EL (cell line): ENCODE data around the gene IRX4.

Source experiments
- DNase-seq: peaks from one replicate; pipeline ENCODE4 v3.0.0-alpha.2; 2016

IRX4 gene

GRCh38 chr5:1882337-1883119 is at the start of gene IRX4:
Gene IRX4, minus strand, starts transcription at chr5:1882925. Its CDS starts 278 bp downstream, at chr5:1882647.
- peak; percentile 10 for DNase-seq

- no peak for DNase-seq
These were observed 49.0 kb upstream of the IRX4 start for GRCh38 chr5:1931604-1932231.

- DNase-seq: no peak
These were observed 48.3 kb upstream of the IRX4 start for GRCh38 chr5:1930880-1931603.

GRCh38 chr5:1930501-1930879 is 47.8 kb upstream of the IRX4 start:
- no peak for DNase-seq

- no peak for DNase-seq
These were observed 46.6 kb upstream of the IRX4 start for GRCh38 chr5:1929108-1929991.

- DNase-seq: no peak
These were observed 44.0 kb upstream of the IRX4 start for GRCh38 chr5:1926471-1927341.

GRCh38 chr5:1926071-1926440 is 43.3 kb upstream of the IRX4 start:
- DNase-seq: no peak

- no peak for DNase-seq
These were observed 42.7 kb upstream of the IRX4 start for GRCh38 chr5:1925111-1926070.

GRCh38 chr5:1923766-1924165 is 41.0 kb upstream of the IRX4 start:
- no peak for DNase-seq

- no peak for DNase-seq
These were observed 40.6 kb upstream of the IRX4 start for GRCh38 chr5:1923341-1923740.

GRCh38 chr5:1921711-1922110 is 39.0 kb upstream of the IRX4 start:
- no peak for DNase-seq

- no peak for DNase-seq
These were observed 37.0 kb upstream of the IRX4 start for GRCh38 chr5:1919750-1920149.

- DNase-seq: no peak
These were observed 36.5 kb upstream of the IRX4 start for GRCh38 chr5:1919209-1919566.

- no peak for DNase-seq
These were observed 35.9 kb upstream of the IRX4 start for GRCh38 chr5:1918488-1919208.

- no peak for DNase-seq
These were observed 35.2 kb upstream of the IRX4 start for GRCh38 chr5:1917830-1918487.

GRCh38 chr5:1916041-1917001 is 33.6 kb upstream of the IRX4 start:
- DNase-seq: no peak

- DNase-seq: no peak
These were observed 32.6 kb upstream of the IRX4 start for GRCh38 chr5:1915316-1915715.

- DNase-seq: no peak
These were observed 31.7 kb upstream of the IRX4 start for GRCh38 chr5:1914471-1914870.
